ENCODE measurements around the gene SNX24.

SNX24 gene

DNA sequence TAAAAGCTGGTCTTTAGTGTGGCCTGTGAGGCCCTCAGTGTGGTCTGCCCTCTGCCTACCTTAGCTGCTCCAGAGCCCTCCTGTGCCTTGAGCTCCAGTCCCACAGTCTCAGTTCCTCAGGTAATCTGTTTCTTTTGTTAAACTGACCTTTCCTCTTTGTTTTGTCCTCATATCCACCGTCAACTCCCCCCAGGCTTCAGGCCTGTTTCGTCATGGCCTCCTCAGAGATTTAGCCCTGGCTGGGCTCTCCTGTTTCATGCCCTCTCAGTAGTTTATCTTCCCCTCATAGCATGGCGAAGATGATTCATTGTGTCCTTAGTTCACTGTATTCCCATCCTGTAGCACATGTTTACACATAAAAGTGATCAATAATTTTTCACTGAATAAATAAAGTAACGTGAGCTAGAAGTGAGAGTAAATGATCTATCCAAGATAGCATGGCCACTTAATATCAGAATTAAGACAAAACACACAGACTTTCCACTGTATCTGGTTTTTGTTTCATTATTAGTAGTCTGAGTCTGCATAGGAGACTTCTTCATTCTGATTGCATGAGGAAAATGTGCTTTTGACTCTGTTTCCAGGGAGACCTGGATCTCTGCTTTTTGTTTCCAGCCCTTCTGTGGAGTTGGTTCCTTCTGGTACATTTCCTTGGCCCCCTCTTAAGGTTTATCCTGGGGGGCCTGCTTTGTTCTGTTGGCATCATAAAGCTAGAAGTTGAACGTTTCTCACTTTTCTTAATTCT, 70.5 kb downstream of the SNX24 start (continued):
- TF ChIP-seq BCL6B (tag by site-specific recombination; IDR thresholded peaks at IDR 0.05) (no peak), ZNF24 (tag by site-specific recombination; IDR thresholded peaks at IDR 0.05) (no peak), ZNF16 (tag by site-specific recombination; IDR thresholded peaks at IDR 0.05; ENCODE audit: low read depth) (no peak), ZNF335 (tag by site-specific recombination; conservative IDR thresholded peaks at IDR 0.05) (no peak)

GRCh38 chr5:122916490-122916889, 71.1 kb downstream of the SNX24 start:
- Histone ChIP-seq H3K27ac (ENCODE audit: extremely low read depth, low read depth, low read length) (no peak overlapping the region), H3K4me1 (ENCODE audit: control insufficient read depth, insufficient read depth, low read length) (0 out of 2 replicates have a peak, but pooled peaks cover 2% of the 10 kb centered on the region), H3K36me3 (ENCODE audit: control insufficient read depth in 2 of 2, insufficient read depth in 1 of 2, low read length in 2 of 2) (no peaks in the 10 kb centered on the region), H3K4me3 (ENCODE audit: low read depth, low read length) (no peak overlapping the region), H3K9me3 (ENCODE audit: control insufficient read depth, insufficient read depth, low read depth, low read length) (no peaks in the 10 kb centered on the region)
- TF ChIP-seq, protein P1, sequence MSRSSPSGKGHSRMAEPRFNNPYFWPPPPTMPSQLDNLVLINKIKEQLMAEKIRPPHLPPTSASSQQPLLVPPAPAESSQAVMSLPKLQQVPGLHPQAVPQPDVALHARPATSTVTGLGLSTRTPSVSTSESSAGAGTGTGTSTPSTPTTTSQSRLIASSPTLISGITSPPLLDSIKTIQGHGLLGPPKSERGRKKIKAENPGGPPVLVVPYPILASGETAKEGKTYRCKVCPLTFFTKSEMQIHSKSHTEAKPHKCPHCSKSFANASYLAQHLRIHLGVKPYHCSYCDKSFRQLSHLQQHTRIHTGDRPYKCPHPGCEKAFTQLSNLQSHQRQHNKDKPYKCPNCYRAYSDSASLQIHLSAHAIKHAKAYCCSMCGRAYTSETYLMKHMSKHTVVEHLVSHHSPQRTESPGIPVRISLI (tag by site-specific recombination; IDR thresholded peaks at IDR 0.05), result no peak
- TF ChIP-seq GLI2 (tag by site-specific recombination; IDR thresholded peaks at IDR 0.05; ENCODE audit: borderline replicate concordance, low read depth) (no peak), KLF7 (tag by site-specific recombination; IDR thresholded peaks at IDR 0.05; ENCODE audit: borderline replicate concordance) (no peak), ZNF433 (tag by site-specific recombination; IDR thresholded peaks at IDR 0.05; ENCODE audit: low read depth) (no peak)
- ChIA-PET CTCF (no interaction called here), POLR2A (interaction anchor here (0.6 kb wide), 1 partner anchor 42 kb away, joined by 3 read pairs; no protein-coding TSS in a partner anchor)

GRCh38 chr5:122919969-122920368, 74.6 kb downstream of the SNX24 start:
- TF ChIP-seq ZNF580 (tag by site-specific recombination; IDR thresholded peaks at IDR 0.05) (no peak), ZFP41 (tag by site-specific recombination; IDR thresholded peaks at IDR 0.05; ENCODE audit: borderline replicate concordance) (no peak), SETDB1 (IDR thresholded peaks at IDR 0.05; ENCODE audit: insufficient read length, low read length) (no peak), ZFP3 (tag by site-specific recombination; IDR thresholded peaks at IDR 0.05; ENCODE audit: low read depth) (no peak), ZNF701 (tag by site-specific recombination; IDR thresholded peaks at IDR 0.05) (no peak), ZNF785 (tag by site-specific recombination; IDR thresholded peaks at IDR 0.05) (no peak), ZNF621 (tag by site-specific recombination; IDR thresholded peaks at IDR 0.05) (no peak), BCL11B (tag by site-specific recombination; IDR thresholded peaks at IDR 0.05; ENCODE audit: low read depth) (no peak), ZNF155 (tag by site-specific recombination; IDR thresholded peaks at IDR 0.05) (no peak), YY2 (tag by site-specific recombination; IDR thresholded peaks at IDR 0.05) (no peak), ZNF530 (tag by site-specific recombination; IDR thresholded peaks at IDR 0.05; ENCODE audit: low read depth) (no peak), ZNF645 (tag by site-specific recombination; IDR thresholded peaks at IDR 0.05) (no peak), ZNF302 (tag by site-specific recombination; IDR thresholded peaks at IDR 0.05; ENCODE audit: low read depth) (no peak), ZNF610 (tag by site-specific recombination; IDR thresholded peaks at IDR 0.05; ENCODE audit: borderline replicate concordance) (no peak), ZNF146 (tag by site-specific recombination; IDR thresholded peaks at IDR 0.05) (no peak), ZNF558 (tag by site-specific recombination; IDR thresholded peaks at IDR 0.05) (no peak)
- TF ChIP-seq, protein P2, sequence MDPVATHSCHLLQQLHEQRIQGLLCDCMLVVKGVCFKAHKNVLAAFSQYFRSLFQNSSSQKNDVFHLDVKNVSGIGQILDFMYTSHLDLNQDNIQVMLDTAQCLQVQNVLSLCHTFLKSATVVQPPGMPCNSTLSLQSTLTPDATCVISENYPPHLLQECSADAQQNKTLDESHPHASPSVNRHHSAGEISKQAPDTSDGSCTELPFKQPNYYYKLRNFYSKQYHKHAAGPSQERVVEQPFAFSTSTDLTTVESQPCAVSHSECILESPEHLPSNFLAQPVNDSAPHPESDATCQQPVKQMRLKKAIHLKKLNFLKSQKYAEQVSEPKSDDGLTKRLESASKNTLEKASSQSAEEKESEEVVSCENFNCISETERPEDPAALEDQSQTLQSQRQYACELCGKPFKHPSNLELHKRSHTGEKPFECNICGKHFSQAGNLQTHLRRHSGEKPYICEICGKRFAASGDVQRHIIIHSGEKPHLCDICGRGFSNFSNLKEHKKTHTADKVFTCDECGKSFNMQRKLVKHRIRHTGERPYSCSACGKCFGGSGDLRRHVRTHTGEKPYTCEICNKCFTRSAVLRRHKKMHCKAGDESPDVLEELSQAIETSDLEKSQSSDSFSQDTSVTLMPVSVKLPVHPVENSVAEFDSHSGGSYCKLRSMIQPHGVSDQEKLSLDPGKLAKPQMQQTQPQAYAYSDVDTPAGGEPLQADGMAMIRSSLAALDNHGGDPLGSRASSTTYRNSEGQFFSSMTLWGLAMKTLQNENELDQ (tag by site-specific recombination; IDR thresholded peaks at IDR 0.05; ENCODE audit: low read depth), result no peak
- CTCF ChIA-PET, result no interaction called here
- H3K36me3 ChIP-seq (ENCODE audit: control insufficient read depth in 2 of 2, insufficient read depth in 1 of 2, low read length in 2 of 2), result no peaks in the 10 kb centered on the region
- no peak overlapping the region for H3K27ac ChIP-seq (ENCODE audit: extremely low read depth, low read depth, low read length)
- H3K9me3 ChIP-seq (ENCODE audit: control insufficient read depth, insufficient read depth, low read depth, low read length), result no peaks in the 10 kb centered on the region
- POLR2A ChIA-PET, result no interaction called here
- H3K4me1 ChIP-seq (ENCODE audit: control insufficient read depth, insufficient read depth, low read length), result peaks cover 6% of the 10 kb centered on the region; the same call in 1 of the 2 replicates
- H3K4me3 ChIP-seq (ENCODE audit: low read depth, low read length), result no peak overlapping the region

Measured in HEK293 (cell line).